ENCODE results near the gene GALC.

DNA sequence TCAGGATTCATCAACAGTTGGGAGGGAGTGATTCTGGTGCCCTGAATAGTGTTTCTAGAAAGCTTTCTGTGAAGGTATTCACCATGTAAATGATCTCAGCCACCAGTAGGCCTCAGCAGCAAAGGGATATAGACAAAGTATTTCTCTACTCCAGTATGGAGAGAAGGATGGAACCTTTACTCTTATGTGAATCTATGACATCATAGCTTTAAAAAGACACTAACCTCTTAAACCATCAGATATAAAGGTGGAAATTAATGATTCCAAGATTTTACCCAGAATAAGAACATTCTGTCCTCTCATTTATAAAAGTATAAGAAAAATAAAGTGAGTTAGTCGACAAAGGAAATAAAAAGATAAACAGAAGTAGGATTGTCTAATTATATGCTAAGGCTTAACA lies 16.5 kb upstream of the GALC start:
- no peak for TF ChIP-seq EZH2 (IDR thresholded peaks at IDR 0.05; ENCODE audit: insufficient read depth, poor library complexity, severe bottlenecking)
- TF ChIP-seq EZH2phosphoT487 (IDR thresholded peaks at IDR 0.05; ENCODE audit: insufficient read depth, low read depth): no peak

Data from GM23248 (cell line).